HL-60 (cell line): ENCODE results near the gene RMND5B.
"Not testable (repeated sequence)": the region's sequence is repeated elsewhere in the genome, so short reads cannot be mapped to it uniquely, and the experiment has no call there.

ENCODE experiments used
- CTCF ChIP-seq: IDR thresholded peaks from one replicate; pipeline ENCODE4 v1.5.1; 2011; ENCODE audit warnings: low read length, control low read depth, inconsistent platforms; ENCODE audit not compliant: insufficient read depth
- GABPA ChIP-seq: IDR thresholded peaks from 2 replicates; pipeline ENCODE4 v1.6.1; 2012; ENCODE audit warnings: low read depth
- POLR2AphosphoS5 ChIP-seq: IDR thresholded peaks from 2 replicates; pipeline ENCODE4 v1.6.1; 2012; ENCODE audit warnings: low read depth
- REST ChIP-seq: IDR thresholded peaks from 2 replicates; pipeline ENCODE4 v1.6.1; 2012; ENCODE audit warnings: low read depth; ENCODE audit not compliant: insufficient replicate concordance
- SPI1 ChIP-seq: IDR thresholded peaks from 2 replicates; pipeline ENCODE4 v1.6.1; 2012; ENCODE audit warnings: low read depth, mild to moderate bottlenecking, borderline replicate concordance

GRCh38 chr5:178087199-178087598 is 43.6 kb upstream of the RMND5B start:
- not testable (repeated sequence) for TF ChIP-seq REST, CTCF, SPI1, POLR2AphosphoS5, GABPA
